ENCODE measurements around the gene RESP18. TPM values are rescaled to one million over a fixed set of nuclear protein-coding genes. Genes with fewer than 3 reads are reported as not detected.
A peak's percentile ranks its signal among the peaks of the same experiment; 100 is the strongest.

Gene RESP18
- total RNA-seq, 2 experiments from 2014 or later: not detected

- intact Hi-C loops (cut with micrococcal nuclease): loop anchor here (1.0 to 5.0 kb wide), 3 partner anchors 69 to 241 kb away; partner anchors contain the start of genes ANKZF1, ATG9A and NHEJ1
- ChIA-PET POLR2A (interaction anchor here (1.0 kb wide), 1 partner anchor 20 kb away, joined by 3 read pairs; no protein-coding TSS in a partner anchor), CTCF (interaction anchor here (0.6 to 10.8 kb wide), 9 partner anchors 16 to 239 kb away, joined by 3 to 136 read pairs (median 5); partner anchors contain the start of genes ABCB6, DNAJB2 and NHEJ1)
- peaks cover 11% of the 10 kb centered on the region for H3K4me1 Mint-ChIP-seq (ENCODE audit: low read depth)
- H3K27me3 Mint-ChIP-seq: peaks cover 9% of the 10 kb centered on the region
- no peaks in the 10 kb centered on the region for H3K36me3 Mint-ChIP-seq
- H3K9me3 Mint-ChIP-seq: no peaks in the 10 kb centered on the region
- peak overlapping the region; percentile 28 for H3K27ac Mint-ChIP-seq
- no peak for DNase-seq
- no peak overlapping the region for H3K4me3 Mint-ChIP-seq
Measured at GRCh38 chr2:219297766-219298456, 34.6 kb downstream of the RESP18 start.

GRCh38 chr2:219296631-219297391 is 35.7 kb downstream of the RESP18 start:
- no peaks in the 10 kb centered on the region for H3K36me3 Mint-ChIP-seq
- no peak overlapping the region for H3K27ac Mint-ChIP-seq
- H3K4me1 Mint-ChIP-seq (ENCODE audit: low read depth): peaks cover 11% of the 10 kb centered on the region
- no peak for DNase-seq
- ChIA-PET POLR2A (interaction anchor here (1.0 to 4.1 kb wide), 2 partner anchors 19 kb away, joined by 3 to 34 read pairs; partner anchors contain the start of gene DNAJB2), CTCF (interaction anchor here (0.8 to 10.8 kb wide), 9 partner anchors 17 to 238 kb away, joined by 3 to 252 read pairs (median 38); partner anchors contain the start of genes ANKZF1, ATG9A, DNAJB2 and NHEJ1)
- no peak overlapping the region for H3K4me3 Mint-ChIP-seq
- peaks cover 9% of the 10 kb centered on the region for H3K27me3 Mint-ChIP-seq
- H3K9me3 Mint-ChIP-seq: no peaks in the 10 kb centered on the region
- intact Hi-C loops (cut with micrococcal nuclease): loop anchor here (5.0 kb wide), 1 partner anchor 240 kb away; no protein-coding TSS in a partner anchor

GRCh38 chr2:219296142-219296541 is 36.4 kb downstream of the RESP18 start:
- Mint-ChIP-seq H3K27me3 (peaks cover 9% of the 10 kb centered on the region), H3K4me1 (ENCODE audit: low read depth) (peaks cover 11% of the 10 kb centered on the region), H3K9me3 (no peaks in the 10 kb centered on the region), H3K4me3 (no peak overlapping the region), H3K27ac (no peak overlapping the region), H3K36me3 (no peaks in the 10 kb centered on the region)
- ChIA-PET POLR2A (interaction anchor here (1.5 to 4.1 kb wide), 3 partner anchors 18 to 137 kb away, joined by 5 to 34 read pairs (median 11); partner anchors contain the start of genes DNAJB2, TUBA4A and TUBA4B), CTCF (interaction anchor here (0.7 to 10.8 kb wide), 16 partner anchors 10 to 201 kb away, joined by 3 to 252 read pairs (median 16); partner anchors contain the start of genes ABCB6, ANKZF1, ATG9A and CNPPD1)
- intact Hi-C loops (cut with micrococcal nuclease): loop anchor here (5.0 kb wide), 1 partner anchor 239 kb away; no protein-coding TSS in a partner anchor
- DNase-seq: no peak

DNA sequence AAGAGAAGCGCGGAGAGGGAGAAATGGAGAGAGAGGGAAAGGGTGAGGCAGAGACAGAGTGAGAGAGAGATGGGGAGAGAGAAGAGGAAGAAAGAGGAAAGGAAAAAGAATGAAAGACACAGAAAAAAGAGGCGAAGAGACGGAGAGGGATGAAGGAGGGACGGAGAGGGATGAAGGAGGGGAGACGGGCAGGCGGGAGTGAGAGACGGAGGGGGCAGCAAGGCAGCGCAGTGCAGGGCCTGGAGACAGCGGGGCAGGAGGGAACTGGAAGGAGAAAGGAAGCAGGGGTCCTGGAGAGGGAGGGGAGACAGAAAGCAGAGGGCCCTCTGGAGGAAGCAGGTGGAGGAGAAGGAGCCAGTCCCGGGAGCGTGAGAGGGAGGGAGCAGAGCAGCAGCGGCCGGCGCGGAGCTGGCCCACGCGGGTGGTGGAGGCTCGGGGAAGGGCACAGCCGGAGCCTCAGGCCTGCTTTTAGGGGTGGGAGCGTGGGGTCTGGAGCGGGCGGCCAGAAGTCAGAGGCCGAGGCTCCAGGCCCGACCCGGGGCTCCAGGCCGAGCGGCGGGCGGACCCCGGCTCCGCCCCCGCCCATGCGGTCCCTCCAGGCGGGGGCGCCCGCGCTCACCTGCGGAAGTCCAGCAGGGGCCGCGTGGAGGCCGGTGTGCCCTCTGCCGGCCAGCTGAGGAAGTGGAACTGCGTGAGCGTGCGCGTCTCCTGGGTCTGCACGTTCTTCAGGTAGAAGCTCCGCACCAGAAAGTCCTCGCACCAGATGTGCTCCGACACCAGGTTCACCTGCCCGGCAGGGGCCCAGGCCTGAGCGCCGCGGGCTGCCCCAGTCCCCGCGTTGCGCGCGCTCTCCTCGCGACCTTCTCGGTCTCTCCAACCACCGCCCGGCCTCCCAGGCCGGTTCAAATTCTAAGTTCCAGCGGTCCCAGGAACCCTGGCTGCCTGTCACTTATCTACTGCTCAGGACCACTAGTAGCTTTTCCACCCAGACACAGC is 37.9 kb downstream of the RESP18 start:
- Mint-ChIP-seq H3K4me1 (ENCODE audit: low read depth) (peaks cover 11% of the 10 kb centered on the region), H3K27me3 (peaks cover 7% of the 10 kb centered on the region), H3K4me3 (peak overlapping the region; percentile 55), H3K9me3 (no peaks in the 10 kb centered on the region), H3K36me3 (no peaks in the 10 kb centered on the region), H3K27ac (peak overlapping the region; percentile 21)
- intact Hi-C loops (cut with micrococcal nuclease): loop anchor here (1.0 to 5.0 kb wide), 4 partner anchors 15 to 237 kb away; partner anchors contain the start of genes CNPPD1 and DNAJB2
- POLR2A ChIA-PET: interaction anchor here (0.8 to 4.1 kb wide), 14 partner anchors 10 to 135 kb away, joined by 3 to 34 read pairs (median 4); partner anchors contain the start of genes ABCB6, ANKZF1, ATG9A and CNPPD1
- peak; percentile 92 for DNase-seq
- CTCF ChIA-PET: interaction anchor here (0.6 to 10.8 kb wide), 65 partner anchors 8 to 608 kb away, joined by 3 to 252 read pairs (median 5); partner anchors contain the start of genes ABCB6, ANKZF1, ATG9A and CNPPD1

- Mint-ChIP-seq H3K36me3 (no peaks in the 10 kb centered on the region), H3K9me3 (no peaks in the 10 kb centered on the region), H3K4me1 (ENCODE audit: low read depth) (peaks cover 11% of the 10 kb centered on the region), H3K27ac (no peak overlapping the region), H3K27me3 (peaks cover under 1% of the 10 kb centered on the region), H3K4me3 (no peak overlapping the region)
- ChIA-PET POLR2A (interaction anchor here (1.3 to 4.1 kb wide), 4 partner anchors 9 to 64 kb away, joined by 4 to 34 read pairs (median 13); partner anchors contain the start of genes ANKZF1, ATG9A and DNAJB2), CTCF (interaction anchor here (0.7 to 10.8 kb wide), 9 partner anchors 14 to 335 kb away, joined by 3 to 252 read pairs (median 16); partner anchors contain the start of genes ABCB6, CDK5R2, DNAJB2 and GLB1L)
- DNase-seq: peak; percentile 8
- intact Hi-C loops (cut with micrococcal nuclease): loop anchor here (2.0 kb wide), 1 partner anchor 117 kb away; the partner anchor contains the start of gene CNPPD1
Measured at GRCh38 chr2:219293736-219294231, 38.8 kb downstream of the RESP18 start.

DNA sequence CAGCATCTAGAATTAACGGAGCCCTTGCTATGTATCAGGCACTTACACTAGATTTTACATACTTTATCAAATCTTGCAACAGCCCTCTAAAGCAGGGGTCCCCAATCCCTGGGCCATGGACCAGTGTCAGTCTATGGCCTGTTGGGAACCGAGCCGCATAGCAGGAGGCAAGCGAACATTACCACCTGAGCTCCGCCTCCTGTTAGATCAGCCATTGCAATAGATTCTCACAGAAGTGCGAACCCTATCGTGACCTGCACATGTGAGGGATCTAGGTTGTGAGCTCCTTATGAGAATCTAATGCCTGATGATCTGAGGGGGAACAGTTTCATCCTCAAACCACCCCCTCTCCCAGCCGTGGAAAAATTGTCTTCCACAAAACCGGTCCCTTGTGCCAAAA is 39.9 kb downstream of the RESP18 start:
- intact Hi-C loops (cut with micrococcal nuclease): no loop called here
- no peak overlapping the region for H3K4me3 Mint-ChIP-seq
- no peaks in the 10 kb centered on the region for H3K27me3 Mint-ChIP-seq
- POLR2A ChIA-PET: interaction anchor here (1.3 to 4.1 kb wide), 2 partner anchors 14 to 38 kb away, joined by 4 to 34 read pairs; partner anchors contain the start of gene DNAJB2
- DNase-seq: peak; percentile 7
- H3K9me3 Mint-ChIP-seq: no peaks in the 10 kb centered on the region
- CTCF ChIA-PET: interaction anchor here (0.9 to 10.8 kb wide), 7 partner anchors 13 to 235 kb away, joined by 3 to 252 read pairs (median 4); partner anchors contain the start of genes DNAJB2, GLB1L, NHEJ1 and TUBA4A
- H3K36me3 Mint-ChIP-seq: no peaks in the 10 kb centered on the region
- no peak overlapping the region for H3K27ac Mint-ChIP-seq
- H3K4me1 Mint-ChIP-seq (ENCODE audit: low read depth): peaks cover 11% of the 10 kb centered on the region

DNA sequence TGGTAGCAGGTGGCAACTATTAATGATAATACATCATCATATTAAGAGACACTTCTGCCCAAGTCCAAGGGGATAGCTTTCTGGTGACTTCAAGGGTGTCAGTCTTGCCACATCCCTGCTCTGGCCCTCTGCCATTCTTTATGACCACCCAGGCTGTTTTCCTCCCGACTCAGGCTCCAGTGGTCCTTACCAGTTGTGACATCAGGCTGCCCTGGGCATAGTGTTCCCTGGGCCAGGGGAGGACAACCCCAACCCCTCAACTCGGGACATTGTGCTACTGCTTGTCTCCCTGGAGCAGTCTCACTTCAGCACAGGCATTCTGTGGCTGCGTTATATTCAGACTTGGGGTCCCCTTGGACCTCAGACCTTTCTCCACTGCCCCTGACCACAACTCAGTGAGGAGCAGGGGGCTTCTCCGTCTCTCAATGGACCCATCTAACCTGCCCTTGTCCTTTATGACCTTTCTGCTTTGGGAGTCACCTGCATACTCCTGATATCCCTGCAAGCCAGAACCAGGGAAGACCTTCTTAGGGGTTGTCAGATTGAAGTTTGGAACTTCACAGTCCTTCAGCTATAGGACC is 40.5 kb downstream of the RESP18 start:
- ChIA-PET CTCF (interaction anchor here (1.1 to 7.0 kb wide), 6 partner anchors 12 to 234 kb away, joined by 3 to 252 read pairs (median 6); partner anchors contain the start of genes ANKZF1, ATG9A, DNAJB2 and TUBA4A), POLR2A (no interaction called here)
- H3K36me3 Mint-ChIP-seq: no peaks in the 10 kb centered on the region
- intact Hi-C loops (cut with micrococcal nuclease): no loop called here
- H3K4me1 Mint-ChIP-seq (ENCODE audit: low read depth): peaks cover 11% of the 10 kb centered on the region
- peak; percentile 4 for DNase-seq
- no peak overlapping the region for H3K27ac Mint-ChIP-seq
- H3K4me3 Mint-ChIP-seq: no peak overlapping the region
- no peaks in the 10 kb centered on the region for H3K9me3 Mint-ChIP-seq
- H3K27me3 Mint-ChIP-seq: no peaks in the 10 kb centered on the region

GRCh38 chr2:219291394-219291793 is 41.1 kb downstream of the RESP18 start:
- no peaks in the 10 kb centered on the region for H3K9me3 Mint-ChIP-seq
- peaks cover 11% of the 10 kb centered on the region for H3K4me1 Mint-ChIP-seq (ENCODE audit: low read depth)
- no peaks in the 10 kb centered on the region for H3K27me3 Mint-ChIP-seq
- ChIA-PET CTCF (interaction anchor here (1.1 to 7.0 kb wide), 4 partner anchors 11 to 132 kb away, joined by 5 to 252 read pairs (median 46); partner anchors contain the start of genes ANKZF1, ATG9A, DNAJB2 and TUBA4A), POLR2A (no interaction called here)
- no peak overlapping the region for H3K27ac Mint-ChIP-seq
- H3K36me3 Mint-ChIP-seq: no peaks in the 10 kb centered on the region
- H3K4me3 Mint-ChIP-seq: no peak overlapping the region
- intact Hi-C loops (cut with micrococcal nuclease): no loop called here
- DNase-seq: no peak

- DNase-seq: no peak
- H3K4me3 Mint-ChIP-seq: no peak overlapping the region
- H3K27ac Mint-ChIP-seq: no peak overlapping the region
- ChIA-PET CTCF (interaction anchor here (2.1 to 7.0 kb wide), 3 partner anchors 10 to 61 kb away, joined by 6 to 252 read pairs (median 87); partner anchors contain the start of genes ANKZF1, ATG9A, DNAJB2 and TUBA4A), POLR2A (interaction anchor here (0.6 kb wide), 1 partner anchor 114 kb away, joined by 3 read pairs; the partner anchor contains the start of gene CNPPD1)
- H3K4me1 Mint-ChIP-seq (ENCODE audit: low read depth): peaks cover 9% of the 10 kb centered on the region
- H3K9me3 Mint-ChIP-seq: no peaks in the 10 kb centered on the region
- H3K36me3 Mint-ChIP-seq: peaks cover 3% of the 10 kb centered on the region
- intact Hi-C loops (cut with micrococcal nuclease): no loop called here
- H3K27me3 Mint-ChIP-seq: no peaks in the 10 kb centered on the region
Measured at GRCh38 chr2:219290381-219291171, 42.0 kb downstream of the RESP18 start.

All from activated CD4-positive, alpha-beta memory T cell treated with anti-CD3 and anti-CD28 coated beads for 36 hours (primary cell).